Measurements from ENCODE around the gene LRRFIP1.
A peak's percentile ranks its signal among the peaks of the same experiment; 100 is the strongest.
"Not testable (repeated sequence)": the region's sequence is repeated elsewhere in the genome, so short reads cannot be mapped to it uniquely, and the experiment has no call there.

LRRFIP1 gene

GRCh38 chr2:237627441-237628246 is at the start of gene LRRFIP1:
LRRFIP1 (plus strand) TSS chr2:237627587; CDS start chr2:237627645, 58 bp downstream.
- no peak for DNase-seq

GRCh38 chr2:237577956-237578870 is 49.2 kb upstream of the LRRFIP1 start:
- no peak for DNase-seq

- no peak for DNase-seq
Observed at GRCh38 chr2:237581326-237581725, 46.1 kb upstream of the LRRFIP1 start.

- peak; percentile 55 to 69 for DNase-seq
Observed at GRCh38 chr2:237581751-237582746, 45.3 kb upstream of the LRRFIP1 start.

GRCh38 chr2:237583385-237584295 is 43.7 kb upstream of the LRRFIP1 start:
- no peak for DNase-seq

GRCh38 chr2:237585590-237586221 is 41.7 kb upstream of the LRRFIP1 start:
- no peak for DNase-seq

GRCh38 chr2:237588044-237588696 is 39.2 kb upstream of the LRRFIP1 start:
- no peak for DNase-seq

GRCh38 chr2:237590272-237591140 is 36.9 kb upstream of the LRRFIP1 start, which contains the start of gene RAB17:
RAB17 (minus strand) TSS chr2:237590734; CDS start chr2:237586154, 4,580 bp downstream.
- DNase-seq, result no peak

- peak in 1 of 2 donors; percentile 24 for DNase-seq
Observed at GRCh38 chr2:237591141-237591881, 36.1 kb upstream of the LRRFIP1 start.

GRCh38 chr2:237592425-237592980 is 34.9 kb upstream of the LRRFIP1 start:
- no peak for DNase-seq

GRCh38 chr2:237593036-237593435 is 34.4 kb upstream of the LRRFIP1 start:
- no peak for DNase-seq

GRCh38 chr2:237593596-237594320 is 33.6 kb upstream of the LRRFIP1 start:
- DNase-seq, result no peak

GRCh38 chr2:237594514-237594871 is 32.9 kb upstream of the LRRFIP1 start:
- DNase-seq, result no peak

GRCh38 chr2:237595829-237596519 is 31.4 kb upstream of the LRRFIP1 start:
- DNase-seq, result not testable (repeated sequence)

- no peak for DNase-seq
Observed at GRCh38 chr2:237596520-237597195, 30.7 kb upstream of the LRRFIP1 start.
